ENCODE results near the gene GPR141. TPM values are rescaled to one million over a fixed set of nuclear protein-coding genes. Genes with fewer than 3 reads are reported as not detected.

The GPR141 gene
- total RNA-seq, 1 donor from 2014 or later: 0.60 TPM

- intact Hi-C loops (cut with DNase I): no loop called here
- no peak for DNase-seq (ENCODE audit: missing footprints)
- ATAC-seq: peak; percentile 42
Measured at GRCh38 chr7:37724732-37725131, 41.2 kb downstream of the GPR141 start.

- ATAC-seq (no peak), DNase-seq (ENCODE audit: missing footprints) (no peak)
- intact Hi-C loops (cut with DNase I): no loop called here
Measured at GRCh38 chr7:37726016-37726415, 42.5 kb downstream of the GPR141 start.

GRCh38 chr7:37728747-37729146 is 45.2 kb downstream of the GPR141 start:
- ATAC-seq (no peak), DNase-seq (ENCODE audit: missing footprints) (no peak)
- intact Hi-C loops (cut with DNase I): no loop called here

GRCh38 chr7:37729181-37729580 is 45.6 kb downstream of the GPR141 start:
- DNase-seq (ENCODE audit: missing footprints): no peak
- intact Hi-C loops (cut with DNase I): no loop called here
- peak; percentile 47 for ATAC-seq

GRCh38 chr7:37730501-37730900 is 46.9 kb downstream of the GPR141 start:
- ATAC-seq (peak; percentile 42), DNase-seq (ENCODE audit: missing footprints) (no peak)
- intact Hi-C loops (cut with DNase I): no loop called here

- ATAC-seq (peak; percentile 82), DNase-seq (ENCODE audit: missing footprints) (peak; percentile 65)
- intact Hi-C loops (cut with DNase I): no loop called here
Measured at GRCh38 chr7:37732253-37732652, 48.7 kb downstream of the GPR141 start.

GRCh38 chr7:37732888-37733287 is 49.3 kb downstream of the GPR141 start:
- no peak for ATAC-seq
- DNase-seq (ENCODE audit: missing footprints): no peak
- intact Hi-C loops (cut with DNase I): no loop called here

GRCh38 chr7:37735196-37735595 is 51.6 kb downstream of the GPR141 start:
- intact Hi-C loops (cut with DNase I): no loop called here
- no peak for ATAC-seq
- no peak for DNase-seq (ENCODE audit: missing footprints)

- intact Hi-C loops (cut with DNase I): no loop called here
- no peak for ATAC-seq
Measured at GRCh38 chr7:37738321-37738720, 54.8 kb downstream of the GPR141 start.

GRCh38 chr7:37740398-37740797 is 56.8 kb downstream of the GPR141 start:
- DNase-seq (ENCODE audit: missing footprints) (no peak), ATAC-seq (no peak)
- intact Hi-C loops (cut with DNase I): no loop called here

More at GRCh38 chr7:37738321-37738720, 54.8 kb downstream of the GPR141 start:
- DNase-seq (ENCODE audit: missing footprints): no peak

- ATAC-seq: no peak
- DNase-seq (ENCODE audit: missing footprints): no peak
- intact Hi-C loops (cut with DNase I): no loop called here
Measured at GRCh38 chr7:37741776-37742175, 58.2 kb downstream of the GPR141 start.

GRCh38 chr7:37751096-37751495 is 67.5 kb downstream of the GPR141 start:
- ATAC-seq: no peak

GRCh38 chr7:37753398-37754050 is 70.0 kb downstream of the GPR141 start:
- intact Hi-C loops (cut with DNase I): no loop called here
- peak; percentile 83 for ATAC-seq

More at GRCh38 chr7:37751096-37751495, 67.5 kb downstream of the GPR141 start:
- no peak for DNase-seq (ENCODE audit: missing footprints)
- intact Hi-C loops (cut with DNase I): no loop called here

GRCh38 chr7:37756797-37757551 is 73.4 kb downstream of the GPR141 start:
- ATAC-seq: no peak
- intact Hi-C loops (cut with DNase I): no loop called here

More at GRCh38 chr7:37753398-37754050, 70.0 kb downstream of the GPR141 start:
- no peak for DNase-seq (ENCODE audit: missing footprints)

GRCh38 chr7:37757563-37757962 is 74.0 kb downstream of the GPR141 start:
- no peak for ATAC-seq
- intact Hi-C loops (cut with DNase I): no loop called here
- no peak for DNase-seq (ENCODE audit: missing footprints)

More at GRCh38 chr7:37756797-37757551, 73.4 kb downstream of the GPR141 start:
- DNase-seq (ENCODE audit: missing footprints): no peak

- no peak for ATAC-seq
- no peak for DNase-seq (ENCODE audit: missing footprints)
- intact Hi-C loops (cut with DNase I): no loop called here
Measured at GRCh38 chr7:37758501-37759045, 75.0 kb downstream of the GPR141 start.

- intact Hi-C loops (cut with DNase I): no loop called here
- no peak for DNase-seq (ENCODE audit: missing footprints)
Measured at GRCh38 chr7:37759526-37759925, 76.0 kb downstream of the GPR141 start.

GRCh38 chr7:37765421-37765829 is 81.9 kb downstream of the GPR141 start:
- ATAC-seq: no peak
- DNase-seq (ENCODE audit: missing footprints): no peak
- intact Hi-C loops (cut with DNase I): no loop called here

More at GRCh38 chr7:37759526-37759925, 76.0 kb downstream of the GPR141 start:
- no peak for ATAC-seq

GRCh38 chr7:37765872-37766525 is 82.4 kb downstream of the GPR141 start:
- peak; percentile 49 for DNase-seq (ENCODE audit: missing footprints)
- ATAC-seq: peak; percentile 31
- intact Hi-C loops (cut with DNase I): no loop called here
